Measurements from ENCODE around the gene KBTBD8.

KBTBD8 gene

GRCh38 chr3:66996696-66997095 is 1.4 kb upstream of the KBTBD8 start:
- no peak for DNase-seq (ENCODE audit: low read depth)
- H3K4me3 ChIP-seq (ENCODE audit: low read depth, low read length) = no peak overlapping the region
- TF ChIP-seq CTCF (IDR thresholded peaks at IDR 0.05; ENCODE audit: low read depth, low read length) (no peak), MYC (IDR thresholded peaks at IDR 0.05; ENCODE audit: low read depth, low read length) (no peak), POLR2A (IDR thresholded peaks at IDR 0.05; ENCODE audit: extremely low read depth, insufficient read length) (no peak), MAX (IDR thresholded peaks at IDR 0.05; ENCODE audit: low read depth, low read length) (no peak)

GRCh38 chr3:66997560-66998112 is 471 bp upstream of the KBTBD8 start:
- TF ChIP-seq MAX (IDR thresholded peaks at IDR 0.05; ENCODE audit: low read depth, low read length) = no peak
- no peak for TF ChIP-seq POLR2A (IDR thresholded peaks at IDR 0.05; ENCODE audit: extremely low read depth, insufficient read length)
- TF ChIP-seq MYC (IDR thresholded peaks at IDR 0.05; ENCODE audit: low read depth, low read length) = no peak
- no peak for DNase-seq (ENCODE audit: low read depth)
- peak overlapping the region; percentile 23 for H3K4me3 ChIP-seq (ENCODE audit: low read depth, low read length)

GRCh38 chr3:66998904-66999235 is 763 bp downstream of the KBTBD8 start:
- TF ChIP-seq CTCF (IDR thresholded peaks at IDR 0.05; ENCODE audit: low read depth, low read length) (no peak), MYC (IDR thresholded peaks at IDR 0.05; ENCODE audit: low read depth, low read length) (no peak), MAX (IDR thresholded peaks at IDR 0.05; ENCODE audit: low read depth, low read length) (no peak), POLR2A (IDR thresholded peaks at IDR 0.05; ENCODE audit: extremely low read depth, insufficient read length) (no peak)
- peak overlapping the region; percentile 77 for H3K4me3 ChIP-seq (ENCODE audit: low read depth, low read length)
- DNase-seq (ENCODE audit: low read depth) = no peak

GRCh38 chr3:67000009-67000408 is 1.9 kb downstream of the KBTBD8 start:
- no peak overlapping the region for H3K4me3 ChIP-seq (ENCODE audit: low read depth, low read length)
- peak; percentile 64 for DNase-seq (ENCODE audit: low read depth)
- no peak for TF ChIP-seq POLR2A (IDR thresholded peaks at IDR 0.05; ENCODE audit: extremely low read depth, insufficient read length)
- TF ChIP-seq MYC (IDR thresholded peaks at IDR 0.05; ENCODE audit: low read depth, low read length) = no peak
- TF ChIP-seq CTCF (IDR thresholded peaks at IDR 0.05; ENCODE audit: low read depth, low read length) = no peak
- TF ChIP-seq MAX (IDR thresholded peaks at IDR 0.05; ENCODE audit: low read depth, low read length) = no peak

GRCh38 chr3:67001086-67001861 is 3.2 kb downstream of the KBTBD8 start:
- DNase-seq (ENCODE audit: low read depth) = no peak
- H3K4me3 ChIP-seq (ENCODE audit: low read depth, low read length) = no peak overlapping the region
- no peak for TF ChIP-seq MAX (IDR thresholded peaks at IDR 0.05; ENCODE audit: low read depth, low read length)
- no peak for TF ChIP-seq CTCF (IDR thresholded peaks at IDR 0.05; ENCODE audit: low read depth, low read length)
- TF ChIP-seq POLR2A (IDR thresholded peaks at IDR 0.05; ENCODE audit: extremely low read depth, insufficient read length) = no peak
- TF ChIP-seq MYC (IDR thresholded peaks at IDR 0.05; ENCODE audit: low read depth, low read length) = no peak

GRCh38 chr3:67005974-67006373 is 7.9 kb downstream of the KBTBD8 start:
- no peak for DNase-seq (ENCODE audit: low read depth)
- TF ChIP-seq POLR2A (IDR thresholded peaks at IDR 0.05; ENCODE audit: extremely low read depth, insufficient read length) (no peak), MYC (IDR thresholded peaks at IDR 0.05; ENCODE audit: low read depth, low read length) (no peak), MAX (IDR thresholded peaks at IDR 0.05; ENCODE audit: low read depth, low read length) (no peak), CTCF (IDR thresholded peaks at IDR 0.05; ENCODE audit: low read depth, low read length) (no peak)
- H3K4me3 ChIP-seq (ENCODE audit: low read depth, low read length) = no peak overlapping the region
